Natural killer cell (primary cell): ENCODE measurements around the gene PHLPP1. TPM values are rescaled to one million over a fixed set of nuclear protein-coding genes. Genes with fewer than 3 reads are reported as not detected.

Experiments used
- ATAC-seq, 3 donors: fragments of 150-1000 bp in 2 of 3; fragments of 200-7000 bp in 1 of 3; cut with Tn5 transposase; 1 replicate in 1 of 3; 2 replicates in 2 of 3; pipeline ENCODE4 v1.10.0; 2021; ENCODE audit warnings: mild to moderate bottlenecking in 2 of 3, moderate library complexity in 2 of 3
- DNase-seq, 2 donors: peaks; one replicate each; pipeline versions ENCODE4 v3.0.0 to v3.0.0-alpha.2; 2013 to 2021; ENCODE audit warnings: mixed read lengths in 1 of 2
- H3K27ac ChIP-seq: one replicate; pipeline ENCODE4 v1.5.1; 2013; ENCODE audit warnings: mild to moderate bottlenecking, low read length
- H3K27me3 ChIP-seq: one replicate; pipeline ENCODE4 v1.6.1; 2013; ENCODE audit warnings: low read length; ENCODE audit not compliant: control insufficient read depth, insufficient read depth
- H3K36me3 ChIP-seq: one replicate; pipeline ENCODE4 v1.6.1; 2013; ENCODE audit warnings: low read length; ENCODE audit not compliant: control insufficient read depth, insufficient read depth
- H3K4me1 ChIP-seq: one replicate; pipeline ENCODE4 v1.6.1; 2013; ENCODE audit warnings: low read length; ENCODE audit not compliant: control insufficient read depth, insufficient read depth
- H3K4me3 ChIP-seq: one replicate; pipeline ENCODE4 v1.5.1; 2013; ENCODE audit warnings: low read length
- H3K9me3 ChIP-seq: one replicate; pipeline ENCODE4 v1.6.1; 2013; ENCODE audit warnings: low read length; ENCODE audit not compliant: control insufficient read depth, insufficient read depth
- H3K27ac Mint-ChIP-seq, 2 donors: one replicate each; pipeline ENCODE4 v1.8.0; 2022; ENCODE audit warnings: mild to moderate bottlenecking in 2 of 2, mixed read lengths in 2 of 2, moderate library complexity in 1 of 2
- H3K27me3 Mint-ChIP-seq, 2 donors: one replicate each; pipeline ENCODE4 v1.8.0; 2022; ENCODE audit warnings: low read depth in 2 of 2, mixed read lengths in 2 of 2
- H3K36me3 Mint-ChIP-seq: one replicate; pipeline ENCODE4 v1.8.0; 2022; ENCODE audit warnings: mixed read lengths
- H3K4me1 Mint-ChIP-seq, 2 donors: one replicate each; pipeline ENCODE4 v1.8.0; 2022; ENCODE audit warnings: mixed read lengths in 2 of 2
- H3K4me3 Mint-ChIP-seq: one replicate; pipeline ENCODE4 v1.8.0; 2022; ENCODE audit warnings: mild to moderate bottlenecking, moderate library complexity, mixed read lengths
- H3K9me3 Mint-ChIP-seq, 2 donors: one replicate each; pipeline ENCODE4 v1.8.0; 2022; ENCODE audit warnings: mixed read lengths in 2 of 2
- CTCF ChIP-seq: fragments of 200-600 bp; IDR thresholded peaks from one replicate; pipeline ENCODE4 v1.8.0; 2022; ENCODE audit warnings: antibody characterized with exemption
- WGBS: methylation state at CpG from one replicate; pipeline ENCODE4 v1.1.7; 2013; ENCODE audit warnings: missing lambda C conversion rate; ENCODE audit not compliant: insufficient coverage; 5-methylcytosine and 5-hydroxymethylcytosine counted together
- intact Hi-C: fragments of 100-400 bp; cut with micrococcal nuclease; formaldehyde crosslinking; loops from one replicate; pipeline ENCODE4 v1.14.2; 2022
- total RNA-seq, 4 donors: library from RNA; stranded (reverse); fragments of 120-200 nt in 1 of 4; gene quantifications; one replicate each; pipeline versions ENCODE4 v1.2.3 to v1.2.4, GENCODE V29; 2013 to 2022

Gene PHLPP1
- total RNA-seq, 3 donors from 2014 or later (not counting 1 experiment from before 2014, with no cell fraction given) = 12.1 to 14.8 (median 12.2) TPM

DNA sequence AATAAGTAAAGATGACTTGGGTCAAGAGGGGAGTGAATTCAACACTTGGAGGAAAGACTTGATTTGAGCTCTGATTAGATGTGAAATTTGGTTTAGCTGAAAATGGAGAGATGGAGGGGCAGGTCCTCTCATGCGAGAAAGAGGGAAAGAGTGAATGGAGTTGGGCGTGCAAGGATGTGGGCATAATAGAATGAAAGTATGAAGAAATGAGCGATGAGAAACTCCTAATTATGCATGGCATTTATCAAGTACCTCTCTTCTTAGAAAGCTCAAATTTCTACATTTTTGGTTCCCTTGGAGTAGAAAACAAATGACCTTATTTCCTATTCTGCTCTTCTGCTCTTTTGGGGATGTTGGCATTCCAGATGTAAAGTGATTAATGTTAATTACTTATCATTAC lies 161.5 kb downstream of the PHLPP1 start:
- 100% methylated on average over 2 of the region's 3 CpGs for WGBS
- no peak for ATAC-seq

GRCh38 chr18:62877411-62878221 lies 162.3 kb downstream of the PHLPP1 start:
- Histone ChIP-seq H3K4me3 (no peak overlapping the region), H3K27ac (no peak overlapping the region), H3K4me1 (no peaks in the 10 kb centered on the region), H3K27me3 (no peaks in the 10 kb centered on the region), H3K36me3 (no peaks in the 10 kb centered on the region), H3K9me3 (no peaks in the 10 kb centered on the region)
- intact Hi-C loops = no loop called here
- WGBS = 85% methylated on average over 5 of the region's 6 CpGs
- H3K4me3 Mint-ChIP-seq = no peak overlapping the region
- H3K4me1 Mint-ChIP-seq = peaks cover 7 to 18% of the 10 kb centered on the region in 2 donors
- H3K36me3 Mint-ChIP-seq = no peaks in the 10 kb centered on the region
- ATAC-seq (no peak), DNase-seq (no peak)
- H3K27me3 Mint-ChIP-seq = no peaks in the 10 kb centered on the region
- H3K27ac Mint-ChIP-seq = no peak overlapping the region
- H3K9me3 Mint-ChIP-seq = no peaks in the 10 kb centered on the region
- TF ChIP-seq CTCF = no peak

More for the DNA sequence above, 161.5 kb downstream of the PHLPP1 start:
- DNase-seq = no peak
- H3K9me3 ChIP-seq = no peaks in the 10 kb centered on the region
- H3K4me1 ChIP-seq = no peaks in the 10 kb centered on the region
- no peak for TF ChIP-seq CTCF
- Mint-ChIP-seq H3K27ac (no peak overlapping the region), H3K4me3 (no peak overlapping the region), H3K9me3 (no peaks in the 10 kb centered on the region), H3K4me1 (peaks cover 5 to 16% of the 10 kb centered on the region in 2 donors), H3K27me3 (no peaks in the 10 kb centered on the region), H3K36me3 (no peaks in the 10 kb centered on the region)
- intact Hi-C loops = no loop called here
- H3K36me3 ChIP-seq = no peaks in the 10 kb centered on the region
- no peaks in the 10 kb centered on the region for H3K27me3 ChIP-seq
- H3K27ac ChIP-seq = no peak overlapping the region
- H3K4me3 ChIP-seq = no peak overlapping the region

- intact Hi-C loops = no loop called here
- Histone ChIP-seq H3K27ac (no peak overlapping the region), H3K4me3 (no peak overlapping the region), H3K4me1 (no peaks in the 10 kb centered on the region), H3K9me3 (no peaks in the 10 kb centered on the region), H3K27me3 (no peaks in the 10 kb centered on the region), H3K36me3 (no peaks in the 10 kb centered on the region)
- Mint-ChIP-seq H3K4me1 (peaks cover 7 to 18% of the 10 kb centered on the region in 2 donors), H3K27me3 (no peaks in the 10 kb centered on the region), H3K9me3 (no peaks in the 10 kb centered on the region), H3K4me3 (no peak overlapping the region), H3K36me3 (no peaks in the 10 kb centered on the region), H3K27ac (no peak overlapping the region)
- 100% methylated on average over 1 of the region's 3 CpGs for WGBS
- TF ChIP-seq CTCF = no peak
- DNase-seq (no peak), ATAC-seq (no peak)
These were observed 163.0 kb downstream of the PHLPP1 start for GRCh38 chr18:62878305-62878704.

GRCh38 chr18:62880034-62880433 lies 164.7 kb downstream of the PHLPP1 start:
- intact Hi-C loops = no loop called here
- no peak overlapping the region for H3K27ac ChIP-seq
- Mint-ChIP-seq H3K4me3 (no peak overlapping the region), H3K36me3 (no peaks in the 10 kb centered on the region), H3K4me1 (peaks cover 7 to 14% of the 10 kb centered on the region in 2 donors), H3K27me3 (no peaks in the 10 kb centered on the region), H3K27ac (no peak overlapping the region), H3K9me3 (no peaks in the 10 kb centered on the region)
- no peak overlapping the region for H3K4me3 ChIP-seq
- ATAC-seq = no peak
- H3K4me1 ChIP-seq = no peaks in the 10 kb centered on the region
- no peaks in the 10 kb centered on the region for H3K27me3 ChIP-seq
- no peak for DNase-seq
- no peak for TF ChIP-seq CTCF
- WGBS = no CpG with 5 or more reads among the region's 1 CpG
- H3K9me3 ChIP-seq = no peaks in the 10 kb centered on the region
- no peaks in the 10 kb centered on the region for H3K36me3 ChIP-seq
